ENCODE data around the gene JUNB.

Gene JUNB

DNA sequence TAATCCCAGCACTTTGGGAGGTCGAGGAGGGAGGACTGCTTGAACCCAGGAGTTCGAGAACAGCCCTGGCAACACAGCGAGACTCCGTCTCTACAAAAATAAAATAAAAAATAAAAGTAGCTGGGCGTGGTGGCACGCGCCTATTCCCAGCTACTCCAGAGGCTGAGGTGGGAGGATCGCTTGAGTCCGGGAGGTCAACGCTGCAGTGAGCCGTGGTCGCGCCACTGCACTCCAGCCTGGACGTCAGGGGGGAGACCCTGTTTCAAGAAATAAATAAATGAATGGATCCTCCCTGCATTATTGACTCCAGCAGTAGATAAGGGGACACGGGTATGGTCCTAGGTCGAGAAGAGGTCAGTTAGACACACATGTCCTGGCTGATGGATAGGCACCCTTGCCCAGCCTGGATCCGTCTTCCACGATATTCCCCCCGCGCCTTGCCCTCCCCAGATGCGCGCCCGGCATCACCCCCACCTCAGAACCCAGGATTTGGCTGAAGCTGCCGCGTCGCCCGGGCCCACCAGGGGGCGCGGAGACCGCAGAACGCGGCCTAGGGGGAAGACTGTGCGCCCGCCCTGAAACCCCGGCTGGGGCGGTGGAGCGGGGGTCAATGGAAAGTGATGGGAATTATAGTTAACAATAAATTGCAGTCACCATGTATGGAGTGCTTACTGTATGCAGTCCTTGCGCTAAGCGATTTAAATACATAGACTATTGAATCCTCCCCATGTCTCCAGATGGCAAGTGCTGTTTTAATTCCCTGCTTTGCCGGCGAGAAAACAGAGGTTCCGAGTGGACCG lies 13.9 kb upstream of the JUNB start:
- H3K4me3 ChIP-seq (ENCODE audit: low read depth in 1 of 2, low read length in 1 of 2) = peak overlapping the region; percentile 69 to 98
- no peaks in the 10 kb centered on the region for H3K36me3 ChIP-seq
- H3K4me1 ChIP-seq (ENCODE audit: control insufficient read depth in 1 of 2, insufficient read depth in 1 of 2, low read depth in 1 of 2, low read length in 1 of 2) = peaks cover 62 to 64% of the 10 kb centered on the region in 2 experiments
- H3K27ac ChIP-seq = peak overlapping the region; percentile 95
- H3K9me3 ChIP-seq = no peaks in the 10 kb centered on the region
- TF ChIP-seq, protein P1, sequence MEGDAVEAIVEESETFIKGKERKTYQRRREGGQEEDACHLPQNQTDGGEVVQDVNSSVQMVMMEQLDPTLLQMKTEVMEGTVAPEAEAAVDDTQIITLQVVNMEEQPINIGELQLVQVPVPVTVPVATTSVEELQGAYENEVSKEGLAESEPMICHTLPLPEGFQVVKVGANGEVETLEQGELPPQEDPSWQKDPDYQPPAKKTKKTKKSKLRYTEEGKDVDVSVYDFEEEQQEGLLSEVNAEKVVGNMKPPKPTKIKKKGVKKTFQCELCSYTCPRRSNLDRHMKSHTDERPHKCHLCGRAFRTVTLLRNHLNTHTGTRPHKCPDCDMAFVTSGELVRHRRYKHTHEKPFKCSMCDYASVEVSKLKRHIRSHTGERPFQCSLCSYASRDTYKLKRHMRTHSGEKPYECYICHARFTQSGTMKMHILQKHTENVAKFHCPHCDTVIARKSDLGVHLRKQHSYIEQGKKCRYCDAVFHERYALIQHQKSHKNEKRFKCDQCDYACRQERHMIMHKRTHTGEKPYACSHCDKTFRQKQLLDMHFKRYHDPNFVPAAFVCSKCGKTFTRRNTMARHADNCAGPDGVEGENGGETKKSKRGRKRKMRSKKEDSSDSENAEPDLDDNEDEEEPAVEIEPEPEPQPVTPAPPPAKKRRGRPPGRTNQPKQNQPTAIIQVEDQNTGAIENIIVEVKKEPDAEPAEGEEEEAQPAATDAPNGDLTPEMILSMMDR (IDR thresholded peaks at IDR 0.05) = peak; percentile 98
- H3K27me3 ChIP-seq = no peaks in the 10 kb centered on the region

GRCh38 chr19:12778017-12778904 lies 13.0 kb upstream of the JUNB start:
- TF ChIP-seq, protein P1 (IDR thresholded peaks at IDR 0.05) = no peak
- peaks cover 71% of the 10 kb centered on the region in 2 experiments for H3K4me1 ChIP-seq (ENCODE audit: control insufficient read depth in 1 of 2, insufficient read depth in 1 of 2, low read depth in 1 of 2, low read length in 1 of 2)
- no peaks in the 10 kb centered on the region for H3K36me3 ChIP-seq
- no peaks in the 10 kb centered on the region for H3K9me3 ChIP-seq
- peak overlapping the region; percentile 69 to 98 for H3K4me3 ChIP-seq (ENCODE audit: low read depth in 1 of 2, low read length in 1 of 2)
- peak overlapping the region; percentile 95 for H3K27ac ChIP-seq
- no peaks in the 10 kb centered on the region for H3K27me3 ChIP-seq

DNA sequence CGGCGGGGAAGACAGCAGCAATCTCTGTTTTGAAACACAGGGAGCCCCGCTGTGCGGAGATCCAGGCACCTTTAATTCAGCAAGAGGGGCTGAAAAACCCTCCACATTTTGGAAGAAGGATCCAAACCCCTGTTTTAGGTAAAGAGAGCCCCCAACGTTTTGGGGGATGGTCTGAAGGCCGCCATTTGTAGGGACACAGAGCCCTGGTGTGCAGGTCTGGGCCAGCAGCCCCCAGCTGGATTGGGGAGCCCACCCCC lies 12.5 kb upstream of the JUNB start:
- no peaks in the 10 kb centered on the region for H3K9me3 ChIP-seq
- TF ChIP-seq, protein P1 (IDR thresholded peaks at IDR 0.05) = no peak
- no peaks in the 10 kb centered on the region for H3K36me3 ChIP-seq
- no peaks in the 10 kb centered on the region for H3K27me3 ChIP-seq
- H3K27ac ChIP-seq = peak overlapping the region; percentile 95
- H3K4me1 ChIP-seq (ENCODE audit: control insufficient read depth in 1 of 2, insufficient read depth in 1 of 2, low read depth in 1 of 2, low read length in 1 of 2) = peaks cover 77% of the 10 kb centered on the region in 2 experiments
- H3K4me3 ChIP-seq (ENCODE audit: low read depth in 1 of 2, low read length in 1 of 2) = peak overlapping the region; percentile 69 to 98

- H3K36me3 ChIP-seq = no peaks in the 10 kb centered on the region
- H3K4me1 ChIP-seq (ENCODE audit: control insufficient read depth in 1 of 2, insufficient read depth in 1 of 2, low read depth in 1 of 2, low read length in 1 of 2) = peaks cover 82 to 83% of the 10 kb centered on the region in 2 experiments
- H3K27me3 ChIP-seq = no peaks in the 10 kb centered on the region
- H3K27ac ChIP-seq = peak overlapping the region; percentile 95
- TF ChIP-seq, protein P1 (IDR thresholded peaks at IDR 0.05) = no peak
- H3K9me3 ChIP-seq = no peaks in the 10 kb centered on the region
- H3K4me3 ChIP-seq (ENCODE audit: low read depth in 1 of 2, low read length in 1 of 2) = peak overlapping the region; percentile 69 to 98
Measured at GRCh38 chr19:12779162-12779993, 11.9 kb upstream of the JUNB start.

DNA sequence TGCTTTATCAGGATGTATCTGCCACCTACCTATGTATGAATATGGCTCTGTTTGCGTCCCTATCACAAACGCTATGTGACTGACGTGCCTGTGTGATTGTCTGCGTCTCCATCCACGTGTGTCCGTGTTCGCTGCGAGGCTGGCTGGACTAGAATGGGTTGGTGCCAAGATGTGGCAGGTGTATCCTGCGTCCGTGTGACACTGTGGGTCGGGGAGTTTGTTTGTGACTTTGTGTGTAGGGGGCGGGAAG lies 9.2 kb upstream of the JUNB start:
- H3K27me3 ChIP-seq = no peaks in the 10 kb centered on the region
- no peaks in the 10 kb centered on the region for H3K9me3 ChIP-seq
- peak overlapping the region; percentile 63 to 64 for H3K4me3 ChIP-seq (ENCODE audit: low read depth in 1 of 2, low read length in 1 of 2)
- peak overlapping the region; percentile 100 for H3K27ac ChIP-seq
- H3K4me1 ChIP-seq (ENCODE audit: control insufficient read depth in 1 of 2, insufficient read depth in 1 of 2, low read depth in 1 of 2, low read length in 1 of 2) = peaks cover 90 to 91% of the 10 kb centered on the region in 2 experiments
- H3K36me3 ChIP-seq = no peaks in the 10 kb centered on the region
- TF ChIP-seq, protein P1 (IDR thresholded peaks at IDR 0.05) = no peak

All from neutrophil (primary cell).